ENCODE results near the gene ZNF780B.
"Not testable (repeated sequence)": the region's sequence is repeated elsewhere in the genome, so short reads cannot be mapped to it uniquely, and the experiment has no call there.

Gene ZNF780B

GRCh38 chr19:40041718-40042117 is 14.3 kb downstream of the ZNF780B start:
- not testable (repeated sequence) for H3K27ac ChIP-seq (ENCODE audit: low read length); H3K27me3 ChIP-seq (ENCODE audit: control insufficient read depth in 1 of 2, insufficient read depth in 2 of 2, low read length in 2 of 2); H3K4me3 ChIP-seq (ENCODE audit: low read length in 2 of 2); H3K4me1 ChIP-seq (ENCODE audit: control insufficient read depth, insufficient read depth, low read length); H3K9ac ChIP-seq (ENCODE audit: low read length in 2 of 2)
- Histone ChIP-seq H3K36me3 (ENCODE audit: control insufficient read depth in 2 of 2, insufficient read depth in 2 of 2, low read length in 2 of 2) (peaks cover 23 to 29% of the 10 kb centered on the region in 2 donors), H3K9me3 (ENCODE audit: control insufficient read depth in 2 of 2, low read length in 2 of 2) (peaks cover 9 to 19% of the 10 kb centered on the region in 2 donors)

DNA sequence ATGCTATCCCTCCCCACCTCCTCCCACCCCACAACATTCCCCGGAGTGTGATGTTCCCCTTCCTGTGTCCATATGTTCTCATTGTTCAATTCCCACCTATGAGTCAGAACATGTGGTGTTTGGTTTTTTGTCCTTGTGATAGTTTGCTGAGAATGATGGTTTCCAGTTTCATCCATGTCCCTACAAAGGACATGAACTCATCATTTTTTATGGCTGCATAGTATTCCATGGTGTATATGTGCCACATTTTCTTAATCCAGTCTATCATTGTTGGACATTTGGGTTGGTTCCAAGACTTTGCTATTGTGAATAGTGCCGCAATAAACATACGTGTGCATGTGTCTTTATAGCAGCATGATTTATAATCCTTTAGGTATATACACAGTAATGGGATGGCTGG is 18.0 kb downstream of the ZNF780B start:
- H3K9me3 ChIP-seq (ENCODE audit: control insufficient read depth in 2 of 2, low read length in 2 of 2), result peaks cover 35 to 36% of the 10 kb centered on the region in 2 donors
- H3K9ac ChIP-seq (ENCODE audit: low read length in 2 of 2); H3K4me1 ChIP-seq (ENCODE audit: control insufficient read depth, insufficient read depth, low read length); H3K36me3 ChIP-seq (ENCODE audit: control insufficient read depth in 2 of 2, insufficient read depth in 2 of 2, low read length in 2 of 2); H3K27ac ChIP-seq (ENCODE audit: low read length); H3K4me3 ChIP-seq (ENCODE audit: low read length in 2 of 2); H3K27me3 ChIP-seq (ENCODE audit: control insufficient read depth in 1 of 2, insufficient read depth in 2 of 2, low read length in 2 of 2): not testable (repeated sequence)

DNA sequence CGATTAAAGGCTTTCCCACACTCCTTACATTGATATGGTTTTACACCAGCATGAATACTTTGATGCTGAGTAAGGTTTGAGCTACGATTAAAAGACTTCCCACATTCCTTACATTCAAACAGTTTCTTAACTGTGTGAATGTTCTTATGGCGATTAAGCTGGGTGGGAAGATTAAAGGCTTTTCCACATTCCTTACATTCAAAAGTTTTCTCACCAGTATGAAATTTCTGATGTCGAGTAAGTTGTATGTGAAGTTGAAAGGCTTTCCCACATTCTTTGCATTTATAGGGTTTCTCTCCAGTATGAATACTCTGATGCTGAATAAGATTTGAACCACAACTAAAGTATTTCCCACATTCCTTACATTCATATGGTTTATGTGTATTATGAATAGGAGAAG is 20.0 kb downstream of the ZNF780B start:
- peaks cover 0 to 4% of the 10 kb centered on the region in 2 donors for H3K36me3 ChIP-seq (ENCODE audit: control insufficient read depth in 2 of 2, insufficient read depth in 2 of 2, low read length in 2 of 2)
- H3K27me3 ChIP-seq (ENCODE audit: control insufficient read depth in 1 of 2, insufficient read depth in 2 of 2, low read length in 2 of 2), result no peaks in the 10 kb centered on the region
- H3K27ac ChIP-seq (ENCODE audit: low read length), result no peak overlapping the region
- H3K4me3 ChIP-seq (ENCODE audit: low read length in 2 of 2), result no peak overlapping the region
- no peak overlapping the region for H3K9ac ChIP-seq (ENCODE audit: low read length in 2 of 2)
- H3K4me1 ChIP-seq (ENCODE audit: control insufficient read depth, insufficient read depth, low read length), result no peaks in the 10 kb centered on the region
- H3K9me3 ChIP-seq (ENCODE audit: control insufficient read depth in 2 of 2, low read length in 2 of 2), result peaks cover 39 to 53% of the 10 kb centered on the region in 2 donors

DNA sequence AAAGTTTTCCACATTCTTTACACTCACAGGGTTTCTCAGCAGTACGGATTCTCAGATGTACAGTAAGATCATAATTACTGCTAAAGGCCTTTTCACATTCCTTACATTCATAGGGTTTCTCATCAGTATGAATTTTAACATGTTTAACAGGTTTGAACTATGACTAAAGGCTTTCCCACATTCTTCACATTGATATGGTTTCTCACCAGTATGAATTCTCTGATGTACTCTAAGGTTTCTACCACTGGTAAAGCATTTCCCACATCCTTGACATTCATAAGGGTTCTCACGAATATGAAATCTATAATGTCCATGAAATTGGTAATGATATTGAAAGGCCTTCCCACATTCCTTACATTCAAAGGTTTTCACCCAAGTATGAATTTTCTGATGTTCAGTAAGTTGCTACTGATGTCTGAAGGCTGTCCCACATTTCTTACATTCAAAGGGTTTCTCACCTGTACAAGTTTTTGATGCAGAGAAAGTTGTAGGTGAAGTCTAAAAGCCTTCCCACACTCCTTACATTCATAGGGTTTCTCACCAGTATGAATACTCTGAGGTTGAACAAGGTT is 22.0 kb downstream of the ZNF780B start:
- H3K27me3 ChIP-seq (ENCODE audit: control insufficient read depth in 1 of 2, insufficient read depth in 2 of 2, low read length in 2 of 2), result no peaks in the 10 kb centered on the region
- peaks cover 0 to 4% of the 10 kb centered on the region in 2 donors for H3K36me3 ChIP-seq (ENCODE audit: control insufficient read depth in 2 of 2, insufficient read depth in 2 of 2, low read length in 2 of 2)
- no peak overlapping the region for H3K4me3 ChIP-seq (ENCODE audit: low read length in 2 of 2)
- no peaks in the 10 kb centered on the region for H3K4me1 ChIP-seq (ENCODE audit: control insufficient read depth, insufficient read depth, low read length)
- H3K9me3 ChIP-seq (ENCODE audit: control insufficient read depth in 2 of 2, low read length in 2 of 2), result peaks cover 44 to 63% of the 10 kb centered on the region in 2 donors
- no peak overlapping the region for H3K9ac ChIP-seq (ENCODE audit: low read length in 2 of 2)
- H3K27ac ChIP-seq (ENCODE audit: low read length), result no peak overlapping the region

DNA sequence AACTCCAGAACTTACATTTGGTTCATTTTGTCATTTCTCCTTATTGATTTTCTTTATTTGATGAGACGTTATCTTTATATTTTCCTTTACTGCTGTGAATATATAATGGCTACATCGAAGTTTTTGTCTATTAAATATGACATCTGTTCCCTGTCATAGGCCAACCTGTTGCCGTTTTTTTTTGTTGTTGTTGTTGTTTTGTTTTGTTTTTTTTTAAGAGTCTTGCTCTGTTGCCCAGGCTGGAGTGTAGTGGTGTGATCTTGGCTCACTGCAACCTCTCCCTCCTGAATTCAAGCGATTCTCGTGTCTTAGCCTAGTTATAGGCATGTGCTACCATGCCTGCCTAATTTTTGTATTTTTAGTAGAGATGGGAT is 29.4 kb downstream of the ZNF780B start:
- Histone ChIP-seq H3K4me3 (ENCODE audit: low read length in 2 of 2) (peak overlapping the region in 1 of 2 donors; percentile 10), H3K9ac (ENCODE audit: low read length in 2 of 2) (no peak overlapping the region), H3K27ac (ENCODE audit: low read length) (no peak overlapping the region), H3K36me3 (ENCODE audit: control insufficient read depth in 2 of 2, insufficient read depth in 2 of 2, low read length in 2 of 2) (no peaks in the 10 kb centered on the region), H3K9me3 (ENCODE audit: control insufficient read depth in 2 of 2, low read length in 2 of 2) (peaks cover 42 to 71% of the 10 kb centered on the region in 2 donors), H3K4me1 (ENCODE audit: control insufficient read depth, insufficient read depth, low read length) (no peaks in the 10 kb centered on the region), H3K27me3 (ENCODE audit: control insufficient read depth in 1 of 2, insufficient read depth in 2 of 2, low read length in 2 of 2) (no peaks in the 10 kb centered on the region)

- H3K9ac ChIP-seq (ENCODE audit: low read length in 2 of 2), result no peak overlapping the region
- H3K27me3 ChIP-seq (ENCODE audit: control insufficient read depth in 1 of 2, insufficient read depth in 2 of 2, low read length in 2 of 2), result no peaks in the 10 kb centered on the region
- H3K27ac ChIP-seq (ENCODE audit: low read length), result no peak overlapping the region
- H3K9me3 ChIP-seq (ENCODE audit: control insufficient read depth in 2 of 2, low read length in 2 of 2), result peaks cover 39 to 66% of the 10 kb centered on the region in 2 donors
- no peaks in the 10 kb centered on the region for H3K4me1 ChIP-seq (ENCODE audit: control insufficient read depth, insufficient read depth, low read length)
- H3K4me3 ChIP-seq (ENCODE audit: low read length in 2 of 2), result no peak overlapping the region
- no peaks in the 10 kb centered on the region for H3K36me3 ChIP-seq (ENCODE audit: control insufficient read depth in 2 of 2, insufficient read depth in 2 of 2, low read length in 2 of 2)
These were observed 30.0 kb downstream of the ZNF780B start for GRCh38 chr19:40025938-40026596.

DNA sequence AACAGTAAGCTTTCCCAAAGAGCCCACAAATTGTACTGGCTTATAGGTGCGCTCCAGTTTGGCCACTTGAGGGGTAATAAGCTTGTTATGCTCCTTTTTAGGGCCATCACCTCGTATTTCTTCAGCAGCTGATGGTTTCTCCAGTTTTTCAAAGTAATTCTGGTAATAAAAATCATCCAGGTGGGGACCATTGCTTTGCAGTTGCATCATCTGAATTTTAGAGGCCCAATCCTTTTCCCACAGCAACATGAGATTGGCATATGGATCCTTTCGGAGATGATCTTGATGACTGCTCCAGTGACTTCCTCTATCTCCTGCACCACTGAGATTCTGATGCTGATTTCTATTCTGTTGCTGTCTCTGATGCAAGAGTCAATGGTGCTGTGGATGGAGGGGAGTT is 32.1 kb downstream of the ZNF780B start:
- H3K9ac ChIP-seq (ENCODE audit: low read length in 2 of 2), result no peak overlapping the region
- H3K27me3 ChIP-seq (ENCODE audit: control insufficient read depth in 1 of 2, insufficient read depth in 2 of 2, low read length in 2 of 2), result no peaks in the 10 kb centered on the region
- H3K4me1 ChIP-seq (ENCODE audit: control insufficient read depth, insufficient read depth, low read length), result no peaks in the 10 kb centered on the region
- peak overlapping the region in 1 of 2 donors; percentile 9 for H3K4me3 ChIP-seq (ENCODE audit: low read length in 2 of 2)
- no peak overlapping the region for H3K27ac ChIP-seq (ENCODE audit: low read length)
- H3K36me3 ChIP-seq (ENCODE audit: control insufficient read depth in 2 of 2, insufficient read depth in 2 of 2, low read length in 2 of 2), result no peaks in the 10 kb centered on the region
- peaks cover 33 to 54% of the 10 kb centered on the region in 2 donors for H3K9me3 ChIP-seq (ENCODE audit: control insufficient read depth in 2 of 2, low read length in 2 of 2)

DNA sequence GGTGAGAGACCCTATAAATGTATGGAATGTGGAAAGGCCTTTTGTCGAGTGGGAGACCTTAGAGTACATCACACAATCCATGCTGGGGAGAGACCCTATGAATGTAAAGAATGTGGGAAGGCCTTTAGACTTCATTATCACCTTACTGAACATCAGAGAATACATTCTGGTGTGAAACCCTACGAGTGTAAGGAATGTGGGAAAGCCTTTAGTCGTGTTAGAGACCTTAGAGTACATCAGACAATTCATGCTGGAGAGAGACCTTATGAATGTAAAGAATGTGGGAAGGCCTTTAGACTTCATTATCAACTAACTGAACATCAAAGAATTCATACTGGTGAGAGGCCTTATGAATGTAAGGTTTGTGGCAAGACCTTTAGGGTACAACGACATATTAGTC is 42.0 kb downstream of the ZNF780B start:
- H3K4me1 ChIP-seq (ENCODE audit: control insufficient read depth, insufficient read depth, low read length), result no peaks in the 10 kb centered on the region
- no peaks in the 10 kb centered on the region for H3K27me3 ChIP-seq (ENCODE audit: control insufficient read depth in 1 of 2, insufficient read depth in 2 of 2, low read length in 2 of 2)
- peaks cover 25 to 35% of the 10 kb centered on the region in 2 donors for H3K36me3 ChIP-seq (ENCODE audit: control insufficient read depth in 2 of 2, insufficient read depth in 2 of 2, low read length in 2 of 2)
- no peak overlapping the region for H3K9ac ChIP-seq (ENCODE audit: low read length in 2 of 2)
- H3K4me3 ChIP-seq (ENCODE audit: low read length in 2 of 2), result no peak overlapping the region
- H3K9me3 ChIP-seq (ENCODE audit: control insufficient read depth in 2 of 2, low read length in 2 of 2), result peaks cover 38 to 46% of the 10 kb centered on the region in 2 donors
- H3K27ac ChIP-seq (ENCODE audit: low read length), result no peak overlapping the region

- H3K36me3 ChIP-seq (ENCODE audit: control insufficient read depth in 2 of 2, insufficient read depth in 2 of 2, low read length in 2 of 2), result peaks cover 34 to 50% of the 10 kb centered on the region in 2 donors
- H3K4me1 ChIP-seq (ENCODE audit: control insufficient read depth, insufficient read depth, low read length), result no peaks in the 10 kb centered on the region
- no peaks in the 10 kb centered on the region for H3K27me3 ChIP-seq (ENCODE audit: control insufficient read depth in 1 of 2, insufficient read depth in 2 of 2, low read length in 2 of 2)
- no peak overlapping the region for H3K9ac ChIP-seq (ENCODE audit: low read length in 2 of 2)
- H3K9me3 ChIP-seq (ENCODE audit: control insufficient read depth in 2 of 2, low read length in 2 of 2), result peaks cover 14 to 19% of the 10 kb centered on the region in 2 donors
- H3K27ac ChIP-seq (ENCODE audit: low read length), result no peak overlapping the region
- no peak overlapping the region for H3K4me3 ChIP-seq (ENCODE audit: low read length in 2 of 2)
These were observed 46.4 kb downstream of the ZNF780B start for GRCh38 chr19:40009674-40010073.

GRCh38 chr19:40006273-40006691 is 49.7 kb downstream of the ZNF780B start:
- H3K4me3 ChIP-seq (ENCODE audit: low read length in 2 of 2), result no peak overlapping the region
- no peak overlapping the region for H3K27ac ChIP-seq (ENCODE audit: low read length)
- no peaks in the 10 kb centered on the region for H3K4me1 ChIP-seq (ENCODE audit: control insufficient read depth, insufficient read depth, low read length)
- H3K9me3 ChIP-seq (ENCODE audit: control insufficient read depth in 2 of 2, low read length in 2 of 2), result peaks cover 0 to 4% of the 10 kb centered on the region in 2 donors
- no peak overlapping the region for H3K9ac ChIP-seq (ENCODE audit: low read length in 2 of 2)
- H3K27me3 ChIP-seq (ENCODE audit: control insufficient read depth in 1 of 2, insufficient read depth in 2 of 2, low read length in 2 of 2), result no peaks in the 10 kb centered on the region
- peaks cover 20 to 30% of the 10 kb centered on the region in 2 donors for H3K36me3 ChIP-seq (ENCODE audit: control insufficient read depth in 2 of 2, insufficient read depth in 2 of 2, low read length in 2 of 2)

DNA sequence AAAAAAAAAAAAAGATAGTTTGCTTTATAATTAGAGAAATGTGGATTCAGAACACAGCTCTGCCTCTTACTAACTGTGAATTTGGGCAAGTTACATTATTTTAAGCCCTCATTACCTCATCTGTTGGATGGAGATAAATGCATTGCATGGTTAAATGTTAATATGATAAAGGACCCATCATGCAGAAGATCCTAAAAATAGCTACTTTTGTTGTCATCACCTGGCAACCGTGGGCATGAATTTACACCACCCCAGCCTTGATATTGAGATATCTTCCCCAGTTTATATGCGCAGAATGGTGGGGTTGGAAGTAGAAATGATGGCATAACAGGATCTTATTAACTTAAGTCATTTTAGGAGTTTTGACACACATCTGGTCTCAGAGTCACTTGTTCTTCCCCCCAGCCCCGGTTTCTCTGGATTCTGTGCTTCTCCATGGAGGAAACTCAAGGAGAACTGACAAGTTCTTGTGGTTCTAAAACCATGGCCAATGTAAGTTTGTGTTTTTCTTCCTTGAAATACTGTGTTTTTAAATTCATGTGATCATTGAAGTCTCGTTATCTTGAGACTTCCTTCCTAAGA is 50.2 kb downstream of the ZNF780B start:
- no peak overlapping the region for H3K9ac ChIP-seq (ENCODE audit: low read length in 2 of 2)
- no peaks in the 10 kb centered on the region for H3K27me3 ChIP-seq (ENCODE audit: control insufficient read depth in 1 of 2, insufficient read depth in 2 of 2, low read length in 2 of 2)
- H3K27ac ChIP-seq (ENCODE audit: low read length), result no peak overlapping the region
- peaks cover 0 to 4% of the 10 kb centered on the region in 2 donors for H3K9me3 ChIP-seq (ENCODE audit: control insufficient read depth in 2 of 2, low read length in 2 of 2)
- H3K4me3 ChIP-seq (ENCODE audit: low read length in 2 of 2), result no peak overlapping the region
- no peaks in the 10 kb centered on the region for H3K4me1 ChIP-seq (ENCODE audit: control insufficient read depth, insufficient read depth, low read length)
- peaks cover 22 to 30% of the 10 kb centered on the region in 2 donors for H3K36me3 ChIP-seq (ENCODE audit: control insufficient read depth in 2 of 2, insufficient read depth in 2 of 2, low read length in 2 of 2)

Measured in stomach smooth muscle (tissue), 2 donors.